Naive thymus-derived CD4-positive, alpha-beta T cell (primary cell): Measurements from ENCODE around the gene ULK2. TPM values are rescaled to one million over a fixed set of nuclear protein-coding genes. Genes with fewer than 3 reads are reported as not detected.
"Not testable (repeated sequence)": the region's sequence is repeated elsewhere in the genome, so short reads cannot be mapped to it uniquely, and the experiment has no call there.

Experiments used
- ATAC-seq: fragments of 150-1000 bp; cut with Tn5 transposase; 2 replicates; pipeline ENCODE4 v1.10.0; 2021; ENCODE audit warnings: mild to moderate bottlenecking, moderate library complexity
- CTCF ChIA-PET: fragments of 350-600 bp; sonication (Branson Sonifier 250); formaldehyde crosslinking; loops from one replicate; lab custom pipeline; 2021; ENCODE audit warnings: antibody characterized with exemption; lab: Charles Lee
- POLR2A ChIA-PET: fragments of 350-600 bp; sonication (Branson Sonifier 250); formaldehyde crosslinking; loops from one replicate; lab custom pipeline; 2021; ENCODE audit warnings: antibody characterized with exemption, inconsistent platforms; lab: Charles Lee
- DNase-seq, 9 donors: peaks; one replicate each; pipeline versions ENCODE4 v3.0.0 to v3.0.0-alpha.2; 2020 to 2022; ENCODE audit warnings: mixed read lengths in 1 of 9
- H3K27ac ChIP-seq: one replicate; pipeline ENCODE4 v1.7.0; 2013; ENCODE audit warnings: mild to moderate bottlenecking, low read depth, low read length, moderate library complexity
- H3K27me3 ChIP-seq, 2 donors: one replicate each; pipeline ENCODE4 v1.7.0; 2013; ENCODE audit warnings: low read length in 2 of 2, mild to moderate bottlenecking in 2 of 2, moderate library complexity in 2 of 2; ENCODE audit not compliant: control insufficient read depth in 2 of 2, insufficient read depth in 2 of 2
- H3K36me3 ChIP-seq, 3 experiments: 1 replicate in 2 of 3; 2 replicates in 1 of 3; pipeline ENCODE4 v1.7.0; 2013; ENCODE audit warnings: low read length in 3 of 3, mild to moderate bottlenecking in 3 of 3, moderate library complexity in 1 of 3; ENCODE audit not compliant: insufficient read depth in 3 of 3, control insufficient read depth in 2 of 3
- H3K4me1 ChIP-seq, 2 donors: one replicate each; pipeline ENCODE4 v1.7.0; 2013; ENCODE audit warnings: low read length in 2 of 2, mild to moderate bottlenecking in 2 of 2, moderate library complexity in 1 of 2; ENCODE audit not compliant: control insufficient read depth in 2 of 2, insufficient read depth in 2 of 2
- H3K4me3 ChIP-seq: 2 replicates; pipeline ENCODE4 v1.7.0; 2013; ENCODE audit warnings: mild to moderate bottlenecking, low read length
- H3K9me3 ChIP-seq, 3 experiments: 1 replicate in 2 of 3; 2 replicates in 1 of 3; pipeline ENCODE4 v1.7.0; 2013; ENCODE audit warnings: low read length in 3 of 3; ENCODE audit not compliant: control insufficient read depth in 2 of 3
- H3K27ac Mint-ChIP-seq, 9 donors: one replicate each; pipeline ENCODE4 v1.8.0; 2020 to 2022; ENCODE audit warnings: mixed read lengths in 9 of 9, mild to moderate bottlenecking in 8 of 9, moderate library complexity in 5 of 9, inconsistent platforms in 2 of 9
- H3K27me3 Mint-ChIP-seq, 5 donors: one replicate each; pipeline ENCODE4 v1.8.0; 2021 to 2022; ENCODE audit warnings: mixed read lengths in 5 of 5, mild to moderate bottlenecking in 1 of 5
- H3K36me3 Mint-ChIP-seq, 5 donors: one replicate each; pipeline ENCODE4 v1.8.0; 2020 to 2022; ENCODE audit warnings: mixed read lengths in 5 of 5, mild to moderate bottlenecking in 3 of 5, inconsistent platforms in 1 of 5
- H3K4me1 Mint-ChIP-seq, 7 donors: one replicate each; pipeline ENCODE4 v1.8.0; 2020 to 2022; ENCODE audit warnings: mixed read lengths in 7 of 7, mild to moderate bottlenecking in 3 of 7, inconsistent platforms in 1 of 7
- H3K4me3 Mint-ChIP-seq, 10 donors: one replicate each; pipeline ENCODE4 v1.8.0; 2020 to 2022; ENCODE audit warnings: mild to moderate bottlenecking in 10 of 10, mixed read lengths in 10 of 10, moderate library complexity in 6 of 10, inconsistent platforms in 2 of 10
- H3K9me3 Mint-ChIP-seq, 11 donors: one replicate each; pipeline ENCODE4 v1.8.0; 2020 to 2022; ENCODE audit warnings: mixed read lengths in 11 of 11, mild to moderate bottlenecking in 4 of 11, inconsistent platforms in 1 of 11, moderate library complexity in 1 of 11
- intact Hi-C, 2 donors: fragments of 100-400 bp; cut with micrococcal nuclease; formaldehyde crosslinking; loops; one replicate each; pipeline ENCODE4 v1.15.1; 2023
- polyA plus RNA-seq, 2 donors: library from polyadenylated mRNA; unstranded; fragments of 300-500 nt; fragmentation: Illumina TruSeq; gene quantifications; one replicate each; pipeline ENCODE4 v1.2.3, GENCODE V29; 2021
- total RNA-seq, 6 experiments: library from RNA in 5 of 6; stranded (reverse) in 5 of 6; gene quantifications; 1 replicate in 5 of 6; 2 replicates in 1 of 6; pipeline ENCODE4 v1.2.3 and lab custom pipeline; 2021 to 2026

Gene ULK2
- total and polyA plus RNA-seq, 7 experiments from 2014 or later: 7.3 to 21.2 (median 14.3) TPM

DNA sequence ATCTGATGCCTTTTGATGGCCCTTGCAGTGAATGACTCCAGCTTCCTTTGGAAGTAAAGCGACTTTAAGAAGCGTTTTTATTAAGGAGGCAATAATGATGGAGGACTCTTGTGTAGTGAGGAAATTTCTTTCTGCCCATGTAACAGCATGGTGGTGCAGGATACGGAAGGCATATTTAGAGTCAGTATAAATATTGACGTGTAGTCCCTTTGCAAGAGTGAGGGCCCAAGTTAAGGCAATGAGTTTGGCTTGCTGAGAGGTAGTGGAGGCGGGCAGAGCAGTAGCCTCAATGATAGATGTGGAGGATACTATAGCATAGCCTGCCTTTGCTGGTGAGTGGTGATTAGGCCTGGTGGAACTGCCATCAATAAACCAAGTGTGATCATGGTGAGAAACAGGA is 22.3 kb upstream of the ULK2 start:
- H3K9me3 ChIP-seq, H3K27me3 Mint-ChIP-seq, H3K27me3 ChIP-seq, intact Hi-C loops, H3K4me3 ChIP-seq, H3K27ac Mint-ChIP-seq, ATAC-seq, H3K4me1 ChIP-seq, H3K27ac ChIP-seq, H3K9me3 Mint-ChIP-seq, DNase-seq, CTCF ChIA-PET, H3K4me1 Mint-ChIP-seq, H3K36me3 Mint-ChIP-seq, H3K4me3 Mint-ChIP-seq, H3K36me3 ChIP-seq: not testable (repeated sequence)
- POLR2A ChIA-PET: interaction anchor here (0.6 kb wide), 1 partner anchor 25 kb away, joined by 5 read pairs; no protein-coding TSS in a partner anchor

DNA sequence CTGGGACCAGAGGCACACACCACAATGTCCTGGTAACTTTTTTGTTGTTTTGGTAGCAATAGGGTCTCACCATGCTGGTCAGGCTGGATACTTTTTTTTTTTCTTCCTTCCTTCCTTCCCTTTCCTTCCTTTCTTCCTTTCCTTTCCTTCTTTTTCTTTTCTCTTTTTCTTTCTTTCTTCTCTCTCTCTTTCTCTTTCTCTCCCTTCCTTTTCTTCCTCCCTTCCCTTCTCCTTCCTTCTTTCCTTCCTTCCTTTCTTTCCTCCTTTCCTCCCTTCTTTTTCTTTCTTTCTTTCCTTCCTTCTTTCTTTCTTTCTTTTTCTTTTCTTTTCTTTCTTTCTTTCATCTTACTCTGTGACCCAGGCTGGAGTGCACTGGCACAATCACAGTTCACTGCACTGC is 18.4 kb upstream of the ULK2 start:
- no peak overlapping the region for H3K27ac ChIP-seq
- ChIA-PET POLR2A (interaction anchor here (0.5 to 1.1 kb wide), 2 partner anchors 18 to 23 kb away, joined by 3 read pairs; partner anchors contain the start of gene ULK2), CTCF (no interaction called here)
- intact Hi-C loops: no loop called here
- Mint-ChIP-seq H3K36me3 (no peaks in the 10 kb centered on the region), H3K9me3 (peaks cover 0 to 2% (median 0%) of the 10 kb centered on the region in 11 donors), H3K27ac (peak overlapping the region in 2 of 9 donors; percentile 17 to 76), H3K4me3 (no peak overlapping the region), H3K27me3 (no peaks in the 10 kb centered on the region), H3K4me1 (peaks cover 0 to 7% (median 0%) of the 10 kb centered on the region in 7 donors)
- H3K4me1 ChIP-seq: no peaks in the 10 kb centered on the region
- no peaks in the 10 kb centered on the region for H3K9me3 ChIP-seq
- ATAC-seq (no peak), DNase-seq (no peak)
- H3K27me3 ChIP-seq: no peaks in the 10 kb centered on the region
- no peaks in the 10 kb centered on the region for H3K36me3 ChIP-seq
- no peak overlapping the region for H3K4me3 ChIP-seq

DNA sequence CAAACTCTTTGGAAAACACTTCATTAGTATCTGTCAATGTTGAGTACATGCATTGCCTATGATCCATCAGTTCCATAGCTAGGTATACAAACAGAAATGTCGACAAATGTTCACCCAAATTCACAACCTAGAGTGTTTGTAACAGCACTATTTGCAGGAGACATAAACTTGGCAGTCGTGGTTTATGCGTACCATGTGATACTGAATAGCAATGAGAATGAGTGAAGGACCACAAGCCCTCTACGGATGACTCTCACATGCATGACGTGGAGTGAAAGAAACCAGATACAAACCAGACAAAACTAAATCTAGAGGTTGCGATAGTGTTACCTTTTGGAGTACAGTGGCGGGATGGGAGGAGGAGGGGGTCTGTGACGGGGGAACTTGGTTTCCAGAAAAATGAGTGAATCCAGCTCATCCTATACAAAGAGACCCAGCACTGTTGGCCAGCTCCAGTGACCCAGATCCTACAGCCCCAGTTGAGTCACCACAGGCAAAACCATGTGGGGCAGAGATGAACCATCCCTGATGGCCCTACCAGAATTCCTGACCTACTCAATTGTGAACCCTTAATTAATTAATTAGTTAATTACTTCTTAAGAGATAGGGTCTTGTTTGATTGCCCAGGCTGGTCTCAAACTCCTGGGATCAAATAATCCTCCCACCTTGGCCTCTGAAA is 15.9 kb upstream of the ULK2 start:
- Mint-ChIP-seq H3K27me3 (peaks cover 0 to 7% (median 0%) of the 10 kb centered on the region in 5 donors), H3K4me3 (no peak overlapping the region), H3K4me1 (peaks cover 0 to 21% (median 15%) of the 10 kb centered on the region in 7 donors), H3K9me3 (peaks cover 0 to 2% (median 0%) of the 10 kb centered on the region in 11 donors), H3K36me3 (no peaks in the 10 kb centered on the region), H3K27ac (no peak overlapping the region)
- peaks cover under 1 to 10% of the 10 kb centered on the region in 2 donors for H3K4me1 ChIP-seq
- H3K27ac ChIP-seq: no peak overlapping the region
- H3K4me3 ChIP-seq: no peak overlapping the region
- ChIA-PET CTCF (no interaction called here), POLR2A (no interaction called here)
- H3K36me3 ChIP-seq: no peaks in the 10 kb centered on the region
- H3K27me3 ChIP-seq: no peaks in the 10 kb centered on the region
- intact Hi-C loops: no loop called here
- no peak for ATAC-seq
- H3K9me3 ChIP-seq: no peaks in the 10 kb centered on the region
- DNase-seq: no peak

DNA sequence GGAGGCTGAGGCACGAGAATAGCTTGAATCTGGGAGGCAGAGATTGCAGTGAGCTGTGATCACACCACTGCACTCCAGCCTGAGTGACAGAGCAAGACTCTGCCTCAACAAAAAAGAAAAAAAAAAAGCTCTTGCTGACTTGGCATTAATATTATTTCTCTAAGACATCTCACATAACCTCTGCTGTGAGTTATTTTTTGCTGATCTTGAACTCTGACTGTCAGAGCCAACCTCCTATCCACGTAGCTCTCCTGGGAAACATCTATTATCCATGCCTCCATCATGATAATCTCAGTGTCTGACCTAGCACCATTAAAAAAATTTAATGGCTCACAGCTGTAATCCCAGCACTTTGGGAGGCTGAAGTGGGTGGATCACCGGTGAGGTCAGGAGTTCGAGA is 12.7 kb upstream of the ULK2 start:
- intact Hi-C loops: no loop called here
- H3K27me3 Mint-ChIP-seq: peaks cover 0 to 17% (median 0%) of the 10 kb centered on the region in 5 donors
- no peaks in the 10 kb centered on the region for H3K27me3 ChIP-seq
- H3K4me3 ChIP-seq: no peak overlapping the region
- POLR2A ChIA-PET: interaction anchor here (1.2 to 1.6 kb wide), 3 partner anchors 12 to 14 kb away, joined by 3 to 5 read pairs (median 5); partner anchors contain the start of gene ULK2
- peaks cover 22 to 53% (median 48%) of the 10 kb centered on the region in 7 donors for H3K4me1 Mint-ChIP-seq
- no peak overlapping the region for H3K4me3 Mint-ChIP-seq
- DNase-seq: no peak
- CTCF ChIA-PET: interaction anchor here (1.4 kb wide), 1 partner anchor 114 kb away, joined by 3 read pairs; no protein-coding TSS in a partner anchor
- ATAC-seq: no peak
- H3K27ac ChIP-seq: no peak overlapping the region
- peaks cover 24 to 42% of the 10 kb centered on the region in 2 donors for H3K4me1 ChIP-seq
- no peaks in the 10 kb centered on the region for H3K9me3 ChIP-seq
- H3K36me3 Mint-ChIP-seq: no peaks in the 10 kb centered on the region
- no peaks in the 10 kb centered on the region for H3K9me3 Mint-ChIP-seq
- H3K27ac Mint-ChIP-seq: peak overlapping the region in 3 of 9 donors; percentile 54 to 69 (median 63)
- H3K36me3 ChIP-seq: no peaks in the 10 kb centered on the region

DNA sequence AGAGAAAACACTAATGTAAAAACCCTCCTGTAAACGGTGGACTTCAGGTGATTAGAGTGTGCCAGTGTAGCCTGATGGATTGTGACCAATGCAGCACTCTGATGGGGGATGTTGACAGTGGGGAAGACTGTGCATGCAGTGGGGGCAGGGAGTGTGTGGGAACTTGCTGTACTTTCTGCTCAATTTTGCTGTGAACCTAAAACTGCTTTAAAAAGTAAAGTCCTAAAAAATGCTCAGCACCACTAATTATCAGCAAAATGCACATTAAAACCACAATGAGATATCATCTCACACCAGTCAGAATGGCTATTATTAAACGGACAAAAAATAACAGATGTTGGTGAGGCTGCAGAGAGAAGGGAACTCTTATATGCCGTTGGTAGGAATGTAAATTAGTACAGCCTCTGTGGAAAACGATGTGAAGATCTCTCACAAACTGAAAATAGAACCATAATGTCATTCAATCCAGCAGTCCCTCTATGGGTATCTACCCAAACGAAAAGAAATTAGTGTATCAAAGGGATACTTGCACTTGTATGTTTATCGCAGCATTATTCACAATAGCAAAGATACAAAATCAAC is 9.7 kb upstream of the ULK2 start:
- H3K27ac ChIP-seq: peak overlapping the region; percentile 56
- CTCF ChIA-PET: no interaction called here
- no peak for DNase-seq
- no peaks in the 10 kb centered on the region for H3K27me3 ChIP-seq
- Mint-ChIP-seq H3K27me3 (peaks cover 0 to 17% (median 0%) of the 10 kb centered on the region in 5 donors), H3K4me3 (peak overlapping the region in 9 of 10 donors; percentile 34 to 90 (median 83)), H3K9me3 (no peaks in the 10 kb centered on the region), H3K27ac (peak overlapping the region in 8 of 9 donors; percentile 84 to 97 (median 93)), H3K4me1 (peaks cover 22 to 76% (median 64%) of the 10 kb centered on the region in 7 donors), H3K36me3 (no peaks in the 10 kb centered on the region)
- no peaks in the 10 kb centered on the region for H3K36me3 ChIP-seq
- no peaks in the 10 kb centered on the region for H3K9me3 ChIP-seq
- H3K4me1 ChIP-seq: peaks cover 24 to 45% of the 10 kb centered on the region in 2 donors
- H3K4me3 ChIP-seq: peak overlapping the region; percentile 10
- POLR2A ChIA-PET: interaction anchor here (1.3 to 1.5 kb wide), 2 partner anchors 13 to 62 kb away, joined by 3 to 4 read pairs; no protein-coding TSS in a partner anchor
- intact Hi-C loops: no loop called here
- ATAC-seq: no peak

DNA sequence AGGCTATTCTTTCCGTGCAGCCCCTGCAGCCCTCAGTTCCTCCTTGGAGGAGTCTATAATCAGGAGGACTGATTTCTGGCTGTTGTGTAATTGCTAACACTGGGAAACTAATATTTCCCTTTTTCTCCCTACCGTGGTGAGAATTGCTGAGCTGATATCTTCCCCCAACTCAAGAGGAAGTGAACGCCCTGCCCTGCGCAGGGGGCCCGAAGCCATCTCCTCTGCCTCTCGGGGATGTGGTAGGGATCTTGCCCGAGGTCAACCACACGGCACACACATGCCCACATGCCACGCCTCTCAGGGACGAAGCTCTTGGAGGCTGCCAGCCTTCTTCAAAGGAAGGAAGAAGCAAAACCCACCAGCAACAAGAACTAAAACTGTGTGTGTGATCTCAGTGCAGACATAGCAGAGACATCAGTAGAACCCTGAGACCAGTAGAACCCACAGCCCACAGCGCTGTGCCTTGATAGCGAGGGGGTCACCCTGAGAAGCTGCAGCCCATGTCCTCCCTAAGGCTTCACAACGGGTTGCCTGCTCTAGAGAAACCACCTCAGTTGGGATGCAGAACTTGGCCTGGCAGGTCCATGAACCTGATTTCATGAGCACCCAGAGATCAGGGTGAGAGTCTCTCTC is 8.9 kb upstream of the ULK2 start:
- POLR2A ChIA-PET: interaction anchor here (1.2 to 1.9 kb wide), 5 partner anchors 9 to 100 kb away, joined by 3 to 21 read pairs (median 4); partner anchors contain the start of genes AKAP10 and ULK2
- no peaks in the 10 kb centered on the region for H3K36me3 Mint-ChIP-seq
- peak overlapping the region; percentile 10 for H3K4me3 ChIP-seq
- peak overlapping the region; percentile 77 to 90 (median 82) for H3K4me3 Mint-ChIP-seq
- no peaks in the 10 kb centered on the region for H3K9me3 Mint-ChIP-seq
- CTCF ChIA-PET: interaction anchor here (0.6 to 1.5 kb wide), 4 partner anchors 8 to 1407 kb away, joined by 3 to 4 read pairs (median 3); no protein-coding TSS in a partner anchor
- ATAC-seq (peak; percentile 91), DNase-seq (peak in 7 of 9 donors; percentile 38 to 78 (median 70))
- peak overlapping the region; percentile 72 to 97 (median 93) for H3K27ac Mint-ChIP-seq
- peaks cover 24 to 45% of the 10 kb centered on the region in 2 donors for H3K4me1 ChIP-seq
- H3K36me3 ChIP-seq: no peaks in the 10 kb centered on the region
- peaks cover 22 to 81% (median 68%) of the 10 kb centered on the region in 7 donors for H3K4me1 Mint-ChIP-seq
- peaks cover 0 to 17% (median 0%) of the 10 kb centered on the region in 5 donors for H3K27me3 Mint-ChIP-seq
- H3K27me3 ChIP-seq: no peaks in the 10 kb centered on the region
- H3K9me3 ChIP-seq: no peaks in the 10 kb centered on the region
- H3K27ac ChIP-seq: peak overlapping the region; percentile 56
- intact Hi-C loops: loop anchor here in 1 of 2 donors (1.0 kb wide), 1 partner anchor 9 kb away; the partner anchor contains the start of gene ULK2
